ENCODE data around the gene PHF13. TPM values are rescaled to one million over a fixed set of nuclear protein-coding genes. Genes with fewer than 3 reads are reported as not detected.

PHF13 gene
- total and polyA plus RNA-seq, 2 donors (not counting 3 experiments of a cell fraction or from before 2014, with no cell fraction given), result 5.6 to 18.6 TPM

- Histone ChIP-seq H3K4me2 (ENCODE audit: insufficient read depth, low read length) (no peak overlapping the region), H3K27me3 (ENCODE audit: control insufficient read depth in 2 of 2, insufficient read depth in 2 of 2, low read length in 2 of 2) (no peaks in the 10 kb centered on the region), H3K27ac (ENCODE audit: insufficient read depth, low read depth, low read length) (no peak overlapping the region), H3K9me1 (replicated peaks; ENCODE audit: control insufficient read depth, extremely low read depth, insufficient read depth, low read length) (no peaks in the 10 kb centered on the region), H3K9ac (replicated peaks; ENCODE audit: extremely low read depth, insufficient read depth, low read length) (no peak overlapping the region), H2AFZ (ENCODE audit: low read depth, low read length) (no peak overlapping the region), H3K79me2 (ENCODE audit: control insufficient read depth, insufficient read depth, low read length) (no peaks in the 10 kb centered on the region), H3K4me3 (replicated peaks in 1 of 3; ENCODE audit: insufficient read depth in 1 of 3, low read depth in 1 of 3, low read length in 3 of 3) (no peak overlapping the region), H4K20me1 (replicated peaks; ENCODE audit: control insufficient read depth, extremely low read depth, insufficient read depth, low read length) (no peaks in the 10 kb centered on the region), H3K9me3 (replicated peaks; ENCODE audit: control insufficient read depth, insufficient read depth, low read length) (no peaks in the 10 kb centered on the region), H3K4me1 (ENCODE audit: control insufficient read depth, extremely low read depth, insufficient read depth, low read length) (no peaks in the 10 kb centered on the region), H3K36me3 (ENCODE audit: control insufficient read depth in 2 of 2, extremely low read depth in 1 of 2, insufficient read depth in 2 of 2, low read length in 2 of 2) (peaks cover 6 to 41% of the 10 kb centered on the region in 2 experiments)
- ChIA-PET POLR2A (interaction anchor here (0.6 kb wide), 1 partner anchor 10 kb away, joined by 3 read pairs; no protein-coding TSS in a partner anchor), CTCF (interaction anchor here (0.6 to 1.4 kb wide), 6 partner anchors 11 to 149 kb away, joined by 3 to 9 read pairs (median 4); partner anchors contain the start of gene DNAJC11)
- FAIRE-seq (no peak), DNase-seq (ENCODE audit: low read depth, low spot score) (no peak)
- BruUV-seq (replicated peaks), result no TSS peak
- intact Hi-C loops (cut with micrococcal nuclease), result no loop called here
- dilution Hi-C loops (cut with MboI; ENCODE audit: extremely low pct_ligation_motif_present, low sequenced_read_pairs), result no loop called here
- no peak for TF ChIP-seq EZH2 (IDR thresholded peaks at IDR 0.05; ENCODE audit: borderline replicate concordance, low read depth, low read length, severe bottlenecking)
- no peak for TF ChIP-seq MAX (IDR thresholded peaks at IDR 0.05; ENCODE audit: insufficient read depth, insufficient read length)
- no peak for TF ChIP-seq POLR2AphosphoS5 (IDR thresholded peaks at IDR 0.05; ENCODE audit: insufficient read depth, low read depth, low read length)
- no peak for TF ChIP-seq POLR2A (IDR thresholded peaks at IDR 0.05; ENCODE audit: low read depth, low read length)
- no peak for TF ChIP-seq JUN (IDR thresholded peaks at IDR 0.05; ENCODE audit: borderline replicate concordance, insufficient read depth, insufficient read length, low read depth)
- TF ChIP-seq GATA2 (IDR thresholded peaks at IDR 0.05; ENCODE audit: insufficient read depth, insufficient read length, low read depth, low read length), result no peak
- TF ChIP-seq FOS (IDR thresholded peaks at IDR 0.05; ENCODE audit: borderline replicate concordance, insufficient read depth, low read length), result no peak
- no peak for TF ChIP-seq MYC (IDR thresholded peaks at IDR 0.05; ENCODE audit: low read depth, low read length)
- TF ChIP-seq, protein P1, sequence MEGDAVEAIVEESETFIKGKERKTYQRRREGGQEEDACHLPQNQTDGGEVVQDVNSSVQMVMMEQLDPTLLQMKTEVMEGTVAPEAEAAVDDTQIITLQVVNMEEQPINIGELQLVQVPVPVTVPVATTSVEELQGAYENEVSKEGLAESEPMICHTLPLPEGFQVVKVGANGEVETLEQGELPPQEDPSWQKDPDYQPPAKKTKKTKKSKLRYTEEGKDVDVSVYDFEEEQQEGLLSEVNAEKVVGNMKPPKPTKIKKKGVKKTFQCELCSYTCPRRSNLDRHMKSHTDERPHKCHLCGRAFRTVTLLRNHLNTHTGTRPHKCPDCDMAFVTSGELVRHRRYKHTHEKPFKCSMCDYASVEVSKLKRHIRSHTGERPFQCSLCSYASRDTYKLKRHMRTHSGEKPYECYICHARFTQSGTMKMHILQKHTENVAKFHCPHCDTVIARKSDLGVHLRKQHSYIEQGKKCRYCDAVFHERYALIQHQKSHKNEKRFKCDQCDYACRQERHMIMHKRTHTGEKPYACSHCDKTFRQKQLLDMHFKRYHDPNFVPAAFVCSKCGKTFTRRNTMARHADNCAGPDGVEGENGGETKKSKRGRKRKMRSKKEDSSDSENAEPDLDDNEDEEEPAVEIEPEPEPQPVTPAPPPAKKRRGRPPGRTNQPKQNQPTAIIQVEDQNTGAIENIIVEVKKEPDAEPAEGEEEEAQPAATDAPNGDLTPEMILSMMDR (IDR thresholded peaks at IDR 0.05; ENCODE audit: extremely low read depth in 1 of 2, insufficient read depth in 1 of 2, low read depth in 1 of 2, low read length in 2 of 2), result no peak
Measured at GRCh38 chr1:6635161-6635909, 21.8 kb downstream of the PHF13 start.
